Measurements from ENCODE around the gene PI4K2A.

The PI4K2A gene

DNA sequence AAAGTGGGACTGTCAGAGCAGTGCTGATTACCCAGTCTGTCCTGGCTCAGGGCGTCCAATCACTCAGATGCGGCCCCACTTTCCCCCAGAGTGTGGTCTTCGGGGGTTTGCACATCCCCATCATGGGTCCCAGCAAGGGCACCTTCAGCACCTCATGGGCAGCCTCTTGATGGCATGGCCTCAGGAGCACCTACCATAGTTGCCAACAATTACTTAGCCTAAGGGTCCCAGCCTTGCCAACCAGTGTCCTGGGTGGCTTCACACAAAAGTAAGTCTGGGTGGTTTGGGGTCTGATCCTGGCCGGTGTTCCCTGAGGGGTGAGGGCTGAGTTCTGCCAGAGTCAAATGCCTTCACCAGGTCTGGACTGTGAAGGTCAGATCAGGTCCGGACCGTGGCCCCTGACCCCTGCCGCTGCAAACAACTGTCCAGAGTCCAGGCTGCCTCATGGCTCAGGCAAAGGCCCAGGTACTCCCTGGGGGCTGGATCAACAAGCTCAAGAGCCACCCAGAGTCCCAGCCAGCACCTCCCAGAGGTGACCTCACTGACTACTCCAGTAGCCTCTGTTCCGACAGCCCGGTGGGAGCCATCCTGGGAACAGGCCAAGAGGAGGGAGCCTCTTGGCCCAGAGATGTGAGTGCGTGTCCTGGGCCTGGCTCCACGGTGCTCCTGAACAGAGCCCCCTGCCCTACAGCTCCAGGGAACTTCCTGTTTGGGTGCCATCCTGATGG, 66.8 kb downstream of the PI4K2A start:
- DNase-seq, result no peak

DNA sequence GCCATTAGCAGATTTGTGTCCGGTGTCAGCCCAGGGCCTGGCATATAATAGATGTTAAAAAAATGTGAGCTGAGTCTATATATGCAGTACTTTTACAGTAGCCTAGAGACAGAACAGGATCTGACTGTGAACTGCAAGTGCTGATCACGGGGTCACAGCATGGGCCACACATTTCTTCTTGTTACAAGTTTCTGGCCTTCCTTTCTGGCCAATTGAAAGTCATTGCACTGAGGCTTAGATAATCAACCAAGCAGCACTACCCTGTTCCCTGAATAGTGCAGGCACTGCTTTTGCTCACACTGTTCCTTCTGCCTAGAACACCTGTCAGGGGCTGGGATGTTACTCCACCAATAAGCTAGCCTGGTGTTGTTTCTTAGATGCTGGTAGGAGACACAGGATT, 67.7 kb downstream of the PI4K2A start:
- DNase-seq, result no peak

DNA sequence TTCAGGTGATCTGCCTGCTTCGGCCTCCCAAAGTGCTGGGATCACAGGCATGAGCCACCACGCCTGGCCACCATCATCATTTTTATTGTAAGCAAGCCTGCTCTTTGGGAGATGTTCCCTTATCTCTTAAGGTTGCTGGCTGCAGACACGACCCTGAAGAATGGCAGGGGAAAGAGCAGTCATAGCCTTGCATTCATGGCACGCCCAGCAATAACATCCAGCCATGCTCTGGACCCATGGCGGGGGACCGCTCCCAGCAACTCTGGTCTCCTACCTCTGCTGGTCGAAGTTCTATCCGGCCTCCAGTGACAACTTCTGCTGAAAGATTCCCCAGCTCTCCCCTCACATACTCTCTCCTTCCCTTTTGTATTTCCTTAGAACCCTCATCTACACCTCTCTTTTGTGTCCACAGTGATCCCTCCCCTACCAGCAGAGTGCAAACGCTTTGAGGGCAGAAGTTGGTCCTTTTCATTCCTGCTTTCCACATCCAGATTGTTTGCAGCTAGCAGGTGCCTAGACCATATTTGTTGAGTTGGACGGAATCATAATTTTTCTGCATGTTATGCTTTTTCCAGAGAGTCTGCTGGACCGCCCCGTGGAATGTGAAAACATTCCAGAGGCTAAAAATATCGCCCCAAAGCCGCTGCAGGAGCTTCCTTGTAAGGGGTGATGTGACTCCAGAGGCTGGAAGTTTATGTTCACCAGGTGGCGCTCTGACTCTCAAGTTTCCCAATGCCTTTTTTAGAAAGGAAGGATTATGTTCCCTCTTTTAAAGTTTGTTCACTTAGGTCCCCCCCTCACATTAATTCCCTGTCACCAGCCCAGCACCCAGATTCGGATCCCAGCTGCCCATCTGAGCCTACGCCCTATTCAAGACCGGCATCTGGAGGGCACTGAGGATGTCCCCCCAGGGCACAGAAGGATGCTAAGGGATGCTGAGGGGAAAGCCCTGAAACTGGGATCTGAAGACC, 68.8 kb downstream of the PI4K2A start:
- no peak for DNase-seq

DNA sequence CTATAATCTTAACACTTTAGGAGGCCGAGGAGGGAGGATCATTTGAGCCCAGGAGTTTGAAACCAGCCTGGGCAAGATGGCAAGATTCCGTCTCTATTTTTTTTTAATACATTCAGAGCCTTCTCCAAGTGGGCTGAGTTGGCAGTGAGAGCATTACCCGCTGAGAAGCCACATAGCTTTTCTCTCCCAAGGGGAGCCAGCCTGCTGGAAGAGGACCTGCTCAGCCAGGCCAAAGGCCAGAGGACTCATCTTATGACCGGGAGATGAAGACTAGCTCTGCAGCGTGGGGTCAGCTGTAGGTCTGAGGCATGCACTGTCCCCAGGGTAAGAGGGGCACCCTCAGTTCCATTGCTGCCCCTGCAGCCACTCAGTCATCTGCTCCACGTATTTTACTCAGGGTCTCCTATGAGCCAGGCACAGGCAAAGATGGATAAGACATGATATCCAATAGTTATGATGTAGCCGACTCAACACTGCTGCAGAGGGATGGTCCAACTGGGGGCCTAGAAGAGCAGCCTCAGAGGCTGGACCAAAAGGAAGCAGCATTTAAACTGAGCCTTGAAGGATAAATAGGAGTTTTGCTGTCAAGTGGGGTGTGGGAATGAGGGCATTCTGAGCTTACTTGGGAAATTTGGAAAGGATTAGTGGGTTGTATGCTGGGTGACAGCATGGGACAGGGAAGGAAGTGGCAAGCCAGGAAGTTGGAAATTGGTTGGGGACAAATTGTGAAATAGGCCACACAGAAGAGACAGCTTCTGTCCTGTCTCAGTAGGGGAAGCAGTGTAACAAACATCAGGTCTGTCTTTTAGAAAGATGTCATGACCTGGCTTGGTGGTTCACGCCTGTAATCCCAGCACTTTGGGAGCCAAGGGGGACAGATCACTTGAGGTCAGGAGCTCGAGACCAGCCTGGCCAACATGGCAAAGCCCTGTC, 71.4 kb downstream of the PI4K2A start:
- no peak for DNase-seq

DNA sequence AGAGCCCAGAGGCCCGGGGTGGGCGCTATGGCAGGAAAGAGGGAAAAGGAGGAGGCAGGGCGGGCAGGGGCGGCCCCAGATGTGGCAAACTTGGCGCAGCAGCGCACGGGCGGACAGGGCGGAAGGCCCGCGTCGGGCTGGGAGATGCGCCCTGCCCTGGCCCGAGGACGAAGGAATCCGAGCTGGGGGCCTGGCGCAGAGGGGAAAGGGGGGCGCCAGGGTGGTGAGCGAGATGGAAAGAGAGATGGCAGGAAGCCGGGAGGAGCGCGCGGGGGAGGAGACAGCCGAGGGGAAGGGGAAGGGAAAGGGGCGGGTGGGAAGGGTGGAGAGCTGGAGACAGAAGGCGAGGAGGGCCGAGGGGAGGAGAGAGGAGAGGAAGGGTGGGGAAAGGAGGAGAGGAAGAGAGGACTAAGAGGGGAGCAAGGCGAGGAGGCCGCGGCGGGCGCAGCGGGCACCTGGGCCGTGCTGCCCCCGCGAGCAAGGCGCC, 72.9 kb downstream of the PI4K2A start, which contains the start of gene MARVELD1:
TSS of gene MARVELD1 (plus strand) at position 392 of the 487 bp plus-strand sequence. CDS start 147 bp downstream, outside the sequence.
- DNase-seq, result no peak

DNA sequence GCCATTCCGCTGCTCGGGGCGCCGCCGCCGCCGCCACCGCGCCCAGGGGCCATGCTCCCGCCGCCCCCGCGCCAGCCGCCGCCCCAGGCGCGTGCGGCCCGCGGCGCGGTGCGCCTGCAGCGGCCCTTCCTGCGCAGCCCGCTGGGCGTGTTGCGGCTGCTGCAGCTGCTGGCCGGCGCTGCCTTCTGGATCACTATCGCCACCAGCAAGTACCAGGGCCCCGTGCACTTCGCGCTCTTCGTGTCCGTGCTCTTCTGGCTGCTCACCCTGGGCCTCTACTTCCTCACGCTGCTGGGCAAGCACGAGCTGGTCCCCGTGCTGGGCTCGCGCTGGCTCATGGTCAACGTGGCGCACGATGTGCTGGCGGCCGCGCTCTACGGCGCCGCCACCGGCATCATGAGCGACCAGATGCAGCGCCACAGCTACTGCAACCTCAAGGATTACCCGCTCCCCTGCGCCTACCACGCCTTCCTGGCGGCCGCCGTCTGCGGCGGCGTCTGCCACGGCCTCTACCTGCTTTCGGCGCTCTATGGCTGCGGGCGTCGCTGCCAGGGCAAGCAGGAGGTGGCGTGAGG, 73.4 kb downstream of the PI4K2A start:
- DNase-seq, result peak; percentile 32

DNA sequence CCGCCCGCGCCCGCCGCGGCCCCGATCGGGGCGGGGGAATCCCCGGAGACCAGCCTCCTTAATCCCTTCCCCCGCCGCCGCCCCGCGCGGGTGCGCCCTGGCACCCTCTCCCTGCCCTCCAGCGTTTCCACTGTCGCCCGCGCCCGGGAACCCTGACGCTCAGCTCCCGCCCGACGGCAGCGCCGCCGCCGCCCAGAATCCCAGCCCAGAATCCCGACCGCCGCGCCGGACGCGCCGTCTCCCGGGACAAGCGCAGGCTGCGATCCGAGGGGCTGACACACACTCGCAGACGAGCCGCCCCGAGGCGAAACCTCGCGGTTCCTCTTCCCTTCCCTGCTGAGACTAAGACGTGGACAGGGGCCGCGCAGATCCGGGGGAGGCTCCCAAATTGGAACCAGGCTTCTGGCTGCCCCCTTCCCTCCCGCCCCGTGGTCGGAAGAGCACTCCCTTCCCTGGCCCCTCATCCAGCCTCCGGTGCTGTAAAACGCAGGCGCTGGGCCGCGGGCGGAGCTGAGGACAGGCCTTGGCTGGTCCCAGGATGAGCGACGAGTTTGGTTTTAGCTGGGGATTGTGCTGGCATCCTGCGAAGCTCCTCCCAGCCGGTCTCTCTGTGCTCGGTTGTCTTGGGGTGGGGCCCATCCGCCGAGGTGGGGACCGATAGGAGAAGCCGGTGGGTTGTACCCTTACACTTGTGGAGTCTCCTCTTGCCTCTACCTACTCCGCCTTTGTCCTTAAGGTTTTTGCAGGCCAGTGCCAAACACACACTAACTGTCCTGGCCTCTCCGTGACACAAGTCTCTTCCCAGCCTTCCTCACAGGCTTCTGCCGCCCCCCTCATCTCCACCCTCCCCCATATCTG, 74.2 kb downstream of the PI4K2A start:
- DNase-seq, result no peak

DNA sequence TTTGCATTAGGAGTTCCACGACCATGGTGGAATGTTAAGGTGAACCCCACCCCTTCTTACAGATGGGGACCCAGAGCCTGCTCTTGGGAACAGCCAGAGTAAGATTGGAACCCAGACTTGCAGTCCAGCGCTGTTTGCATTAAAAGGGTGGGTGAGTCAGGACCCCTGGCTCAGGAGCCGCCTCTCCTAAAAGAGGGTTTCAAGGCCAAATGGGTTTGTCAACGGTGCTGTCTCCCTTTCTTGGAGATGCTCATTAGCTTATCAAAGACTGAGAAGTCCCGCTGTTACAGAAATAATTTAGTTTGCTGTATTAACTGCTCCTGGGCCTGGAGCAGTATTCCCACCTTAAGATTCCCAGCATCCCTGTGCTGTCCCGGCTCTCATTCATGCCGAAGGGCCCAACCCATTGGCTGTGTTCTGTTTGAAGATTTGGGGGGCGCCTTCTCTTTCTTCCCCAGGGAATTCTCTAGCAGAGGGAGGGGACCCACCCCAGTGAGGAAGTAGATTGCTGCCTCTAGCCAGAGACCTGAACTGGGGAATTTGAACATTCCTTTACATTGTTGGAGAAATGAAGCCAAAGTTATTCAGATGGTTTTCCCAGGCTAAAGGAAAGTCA, 74.9 kb downstream of the PI4K2A start:
- no peak for DNase-seq

DNA sequence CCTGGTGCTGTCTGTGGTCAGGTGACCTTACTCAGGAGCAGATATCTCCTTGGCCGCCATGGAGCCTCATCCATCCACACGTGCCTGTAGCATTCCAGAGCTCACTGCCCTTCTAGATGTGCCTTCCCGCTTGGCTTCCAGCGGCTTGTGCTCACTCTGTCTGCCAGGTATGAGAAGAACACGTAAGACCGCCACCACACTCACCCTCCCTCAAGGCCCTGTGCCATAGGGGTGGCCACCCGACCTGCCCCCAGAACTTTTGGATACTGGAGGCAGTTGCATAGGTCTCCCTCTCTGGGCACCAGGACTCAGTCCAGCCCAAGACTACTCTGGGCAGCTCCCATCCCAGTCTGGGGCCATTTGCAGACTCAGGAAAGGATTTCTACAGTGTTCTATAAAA, 77.2 kb downstream of the PI4K2A start:
- no peak for DNase-seq

DNA sequence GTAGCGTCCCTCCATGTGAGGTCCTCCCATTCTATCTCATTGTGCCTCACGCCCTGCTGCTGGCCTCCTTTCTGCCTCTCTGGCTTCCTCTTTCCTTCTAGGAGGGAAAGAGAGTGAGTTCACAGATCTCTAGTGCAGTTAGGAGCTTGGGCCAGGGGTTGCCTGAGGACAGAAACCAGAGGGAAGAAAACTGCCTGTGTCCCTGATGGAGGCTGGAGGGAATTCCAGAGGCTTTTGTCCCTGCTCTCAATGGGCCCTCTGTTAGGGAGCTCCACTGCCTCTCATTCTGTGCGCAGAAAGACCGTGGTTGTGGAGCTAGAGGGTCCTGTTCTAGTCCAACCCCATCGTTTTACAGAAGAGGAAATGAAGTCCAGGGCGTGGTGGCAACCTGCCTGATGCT, 77.7 kb downstream of the PI4K2A start:
- DNase-seq, result no peak

DNA sequence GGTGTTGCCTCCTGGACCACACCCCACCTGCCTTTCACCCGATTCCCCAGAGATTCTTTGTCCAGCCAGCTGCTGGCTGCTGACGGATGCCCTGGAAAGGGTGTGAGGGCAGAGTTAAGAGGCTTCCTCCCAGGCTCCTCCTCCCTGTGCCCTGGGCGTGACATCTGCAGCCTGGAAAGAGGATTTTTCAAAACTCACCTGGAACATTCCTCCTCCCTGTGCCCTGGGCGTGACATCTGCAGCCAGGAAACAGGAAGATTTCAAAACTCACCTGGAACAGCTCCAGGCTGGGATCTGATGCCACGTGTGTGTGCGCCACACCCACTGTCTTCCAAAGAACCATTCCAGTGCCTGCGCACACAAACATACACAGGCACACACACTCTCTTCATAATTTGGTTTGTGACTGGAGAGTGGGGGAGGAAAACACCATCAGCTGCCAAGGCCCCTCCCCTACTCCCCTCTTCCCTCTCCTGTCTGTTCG, 78.2 kb downstream of the PI4K2A start:
- DNase-seq, result no peak

DNA sequence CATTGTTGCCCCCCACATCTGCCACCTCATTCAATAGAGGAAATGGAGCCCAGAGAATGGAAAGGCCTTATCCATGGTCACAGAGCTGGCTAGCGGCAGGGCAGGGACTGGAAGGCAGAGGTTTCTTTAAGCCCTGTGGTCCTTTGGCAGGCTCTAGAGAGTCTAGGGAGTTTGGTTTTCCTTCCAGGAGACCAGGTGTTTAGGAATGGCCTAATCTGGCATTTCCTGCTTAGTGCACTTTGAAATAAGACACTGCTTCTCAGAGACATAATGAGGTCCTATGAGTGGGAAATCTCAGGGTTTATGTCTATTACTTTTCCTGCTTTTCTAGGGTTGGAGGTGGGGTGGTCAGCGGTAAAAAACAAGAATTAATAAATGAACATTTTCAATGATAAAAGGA, 79.1 kb downstream of the PI4K2A start:
- no peak for DNase-seq

DNA sequence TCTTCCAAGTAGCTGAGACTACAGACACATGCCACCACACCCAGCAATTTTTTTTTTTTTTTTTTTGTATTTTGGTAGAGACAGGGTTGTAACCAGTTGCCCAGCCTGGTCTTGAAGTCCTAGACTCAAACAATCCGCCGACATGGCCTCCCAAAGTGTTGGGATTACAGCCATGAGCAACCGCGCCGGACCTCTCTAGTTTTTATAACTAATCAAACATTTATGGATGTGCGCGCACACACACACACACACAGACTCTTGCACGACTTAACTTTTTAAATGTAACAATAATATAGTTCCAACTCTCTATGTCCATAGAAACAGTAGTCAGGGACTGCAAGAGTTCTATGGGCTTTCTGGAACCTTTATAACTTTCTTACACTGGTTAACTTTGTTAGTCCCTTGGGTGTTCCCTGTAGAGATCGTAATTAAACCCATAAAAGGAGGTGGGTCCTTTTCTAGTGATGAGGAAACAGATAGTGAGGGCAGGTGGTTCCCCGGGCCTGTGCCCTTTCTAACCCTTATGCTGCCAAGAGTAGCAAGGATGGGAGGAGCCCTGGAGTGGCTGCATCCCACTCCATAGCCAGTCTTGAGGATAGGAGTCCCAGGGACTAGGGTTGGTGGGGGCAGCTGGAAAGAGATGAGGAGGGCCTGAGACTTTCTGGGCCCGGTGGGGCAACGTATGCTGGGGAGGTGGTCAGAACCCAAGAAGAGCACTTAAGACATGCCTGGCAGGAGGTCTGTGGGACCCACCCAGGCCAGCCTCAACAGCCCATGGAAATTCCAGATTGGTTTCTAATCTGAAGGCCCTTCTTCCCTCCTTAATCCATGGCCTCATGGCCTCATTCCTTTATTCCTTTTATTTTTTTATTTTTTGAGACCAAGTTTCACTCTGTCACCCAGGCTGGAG, 81.7 kb downstream of the PI4K2A start:
- DNase-seq, result no peak

DNA sequence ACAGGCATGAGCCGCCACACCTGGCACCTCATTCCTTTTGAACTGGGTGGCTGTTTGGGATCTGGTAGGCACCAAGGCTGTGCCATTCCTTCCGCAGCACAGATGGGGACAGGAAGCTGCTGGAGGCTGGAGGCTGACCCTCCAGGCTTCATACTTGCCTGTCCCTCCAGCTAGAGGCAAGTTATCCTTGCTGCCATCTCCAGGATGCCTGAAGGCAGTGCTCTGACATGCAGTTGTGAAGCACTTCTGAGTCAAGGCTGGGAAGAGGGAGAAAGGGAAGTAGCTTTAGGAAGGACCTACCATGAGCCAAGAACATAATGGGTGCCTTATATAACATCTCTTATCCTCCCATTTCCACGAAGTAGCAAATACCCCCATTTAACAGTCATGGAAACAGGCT, 82.5 kb downstream of the PI4K2A start:
- no peak for DNase-seq

DNA sequence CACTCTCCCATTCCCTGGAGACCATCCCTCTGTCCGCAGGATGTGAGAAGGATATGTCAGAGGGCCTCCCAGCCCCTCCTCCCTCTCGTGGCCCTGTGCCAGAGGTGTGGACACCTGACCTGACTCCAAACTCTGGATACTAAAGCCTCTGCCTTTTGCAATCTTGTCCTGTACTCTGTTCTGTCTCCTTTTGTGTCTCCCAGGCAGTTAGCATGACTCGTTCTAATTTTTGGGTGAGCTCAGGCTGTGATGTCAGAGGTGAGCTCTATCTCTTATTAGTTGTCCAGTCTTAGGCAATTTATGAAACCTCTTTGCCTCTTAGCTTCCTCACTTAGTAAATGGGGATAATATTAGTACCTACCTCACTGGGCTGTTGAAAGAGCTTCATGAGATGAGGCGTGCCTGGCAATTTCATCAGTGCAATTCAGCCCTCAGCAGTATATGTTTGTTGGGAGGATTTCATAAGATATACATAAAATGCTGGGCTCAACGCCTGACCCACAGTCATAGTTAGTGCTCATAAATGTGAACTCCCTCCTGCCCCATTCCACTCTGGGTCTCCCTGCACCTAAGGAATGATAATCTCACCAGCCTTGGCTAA, 84.0 kb downstream of the PI4K2A start:
- DNase-seq, result no peak
